Activated gamma-delta T cell treated with anti-CD3 and anti-CD28 coated beads, Interleukin-2, amount 50 U/mL, for 16 hours (primary cell): Measurements from ENCODE around the gene FDX1.
A peak's percentile ranks its signal among the peaks of the same experiment; 100 is the strongest.
"Not testable (repeated sequence)": the region's sequence is repeated elsewhere in the genome, so short reads cannot be mapped to it uniquely, and the experiment has no call there.

Experiments used
- DNase-seq: peaks from one replicate; pipeline ENCODE4 v3.0.0-alpha.2; 2020; ENCODE audit warnings: low read depth

Gene FDX1, protein sequence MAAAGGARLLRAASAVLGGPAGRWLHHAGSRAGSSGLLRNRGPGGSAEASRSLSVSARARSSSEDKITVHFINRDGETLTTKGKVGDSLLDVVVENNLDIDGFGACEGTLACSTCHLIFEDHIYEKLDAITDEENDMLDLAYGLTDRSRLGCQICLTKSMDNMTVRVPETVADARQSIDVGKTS

DNA sequence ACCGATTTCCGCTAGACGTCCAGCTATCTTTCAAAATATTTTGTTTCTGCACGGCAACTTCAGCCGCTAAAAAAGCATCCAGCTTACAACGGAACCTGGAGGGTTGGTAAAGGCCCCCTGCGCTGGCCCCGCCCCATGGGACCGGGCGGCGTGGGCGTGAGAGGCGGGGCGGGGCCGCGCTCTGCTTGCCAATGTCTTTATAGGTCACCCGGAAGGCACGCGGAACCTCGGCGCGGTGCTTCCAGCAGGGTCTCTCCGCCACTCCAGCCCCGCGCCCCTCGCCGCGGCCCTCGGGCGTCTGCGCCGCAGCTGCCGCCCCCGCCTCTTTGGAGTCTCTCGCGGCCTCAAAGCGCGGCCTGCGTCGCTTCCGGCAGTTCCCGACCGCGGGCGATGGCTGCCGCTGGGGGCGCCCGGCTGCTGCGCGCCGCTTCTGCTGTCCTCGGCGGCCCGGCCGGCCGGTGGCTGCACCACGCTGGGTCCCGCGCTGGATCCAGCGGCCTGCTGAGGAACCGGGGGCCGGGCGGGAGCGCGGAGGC, at the start of gene FDX1:
FDX1 (plus strand) TSS at position 218 of the 536 bp plus-strand sequence; CDS start at position 391, 173 bp downstream.
- DNase-seq, result peak; percentile 70

DNA sequence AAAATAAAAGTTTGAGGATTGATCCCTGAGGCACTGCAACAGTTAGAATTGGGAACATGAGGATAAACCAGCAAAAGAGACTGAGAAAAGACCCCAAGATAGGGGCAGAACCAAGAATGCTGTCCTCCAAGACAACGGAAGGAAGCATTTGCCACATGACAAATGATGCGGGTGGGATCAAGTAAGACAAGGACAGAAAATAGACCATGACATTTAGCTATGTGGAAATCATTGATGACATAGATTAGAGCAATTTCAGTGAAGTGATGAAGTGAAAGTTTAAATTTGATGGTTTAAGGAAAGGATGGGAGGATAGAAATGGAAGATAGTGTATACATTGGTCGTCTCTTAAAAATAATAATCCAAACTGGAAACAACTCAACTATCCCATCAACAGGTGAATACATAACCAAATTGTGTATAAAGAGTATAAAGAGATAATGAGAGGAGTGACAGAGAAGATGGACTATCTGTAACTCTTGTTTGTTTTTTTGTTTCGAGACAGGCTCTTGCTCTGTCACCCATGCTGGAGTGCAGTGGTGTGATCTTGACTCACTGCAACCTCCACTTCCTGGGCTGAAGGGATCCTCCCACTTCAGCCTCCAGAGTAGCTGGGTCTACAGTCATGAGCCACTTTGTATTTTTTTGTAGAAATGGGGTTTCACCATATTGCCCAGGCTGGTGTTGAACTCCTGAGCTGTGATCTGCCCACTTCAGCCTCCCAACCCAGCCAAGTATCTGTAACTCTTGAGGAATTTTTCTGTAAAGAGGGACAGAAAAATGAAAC, 48.7 kb upstream of the FDX1 start:
- DNase-seq, result no peak

DNA sequence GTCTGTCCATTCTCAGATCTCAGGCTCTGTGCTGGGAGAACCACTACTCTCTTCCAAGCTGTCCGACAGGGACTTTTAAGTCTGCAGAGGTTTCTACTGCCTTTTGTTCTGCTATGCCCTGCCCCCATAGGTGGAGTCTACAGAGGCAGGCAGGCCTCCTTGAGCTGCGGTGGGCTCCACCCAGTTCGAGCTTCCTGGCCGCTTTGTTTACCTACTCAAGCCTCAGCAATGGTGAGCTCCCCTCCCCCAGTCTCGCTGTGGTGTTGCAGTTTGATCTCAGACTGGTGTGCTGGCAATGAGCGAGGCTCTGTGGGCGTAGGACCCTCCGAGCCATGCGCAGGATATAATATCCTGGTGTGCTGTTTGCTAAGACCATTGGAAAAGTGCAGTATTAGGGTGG, 41.5 kb upstream of the FDX1 start:
- DNase-seq, result not testable (repeated sequence)

DNA sequence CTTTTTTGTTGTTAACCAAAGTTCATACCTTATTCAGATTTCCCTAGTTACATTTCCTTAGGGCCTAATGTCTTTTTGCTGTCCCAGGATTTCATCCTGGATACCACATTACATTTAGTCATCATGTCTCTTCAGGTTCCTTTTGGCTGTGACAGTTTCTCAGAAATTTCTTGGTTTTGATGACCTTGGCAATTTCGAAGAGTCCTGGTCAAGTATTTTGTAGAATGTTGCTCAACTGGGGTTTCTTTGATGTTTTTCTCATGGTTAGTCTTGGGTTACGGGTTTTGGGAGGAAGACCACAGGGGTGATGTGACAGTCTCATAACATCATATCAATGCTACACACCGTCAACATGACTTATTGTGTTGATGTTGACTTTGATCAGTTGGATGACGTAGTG, 39.8 kb upstream of the FDX1 start:
- DNase-seq, result no peak

DNA sequence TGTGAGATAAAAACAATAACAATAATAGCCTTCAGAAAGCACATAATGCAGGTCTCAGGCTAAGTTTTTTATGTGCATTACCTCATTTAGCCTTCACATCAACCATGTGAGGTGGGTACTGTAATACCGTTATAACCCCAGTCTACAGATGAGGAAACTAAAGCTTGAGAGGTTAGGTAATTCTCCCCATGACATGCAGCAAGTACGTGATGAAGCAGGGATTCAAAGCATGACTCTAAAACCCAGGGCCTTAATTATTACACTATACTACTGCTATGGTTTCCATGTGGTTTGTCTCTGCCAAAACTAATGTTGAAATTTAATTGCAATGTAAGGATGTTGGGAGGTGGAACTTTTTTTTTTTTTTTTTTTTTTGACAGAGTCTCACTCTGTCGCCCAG, 37.7 kb upstream of the FDX1 start:
- DNase-seq, result no peak

DNA sequence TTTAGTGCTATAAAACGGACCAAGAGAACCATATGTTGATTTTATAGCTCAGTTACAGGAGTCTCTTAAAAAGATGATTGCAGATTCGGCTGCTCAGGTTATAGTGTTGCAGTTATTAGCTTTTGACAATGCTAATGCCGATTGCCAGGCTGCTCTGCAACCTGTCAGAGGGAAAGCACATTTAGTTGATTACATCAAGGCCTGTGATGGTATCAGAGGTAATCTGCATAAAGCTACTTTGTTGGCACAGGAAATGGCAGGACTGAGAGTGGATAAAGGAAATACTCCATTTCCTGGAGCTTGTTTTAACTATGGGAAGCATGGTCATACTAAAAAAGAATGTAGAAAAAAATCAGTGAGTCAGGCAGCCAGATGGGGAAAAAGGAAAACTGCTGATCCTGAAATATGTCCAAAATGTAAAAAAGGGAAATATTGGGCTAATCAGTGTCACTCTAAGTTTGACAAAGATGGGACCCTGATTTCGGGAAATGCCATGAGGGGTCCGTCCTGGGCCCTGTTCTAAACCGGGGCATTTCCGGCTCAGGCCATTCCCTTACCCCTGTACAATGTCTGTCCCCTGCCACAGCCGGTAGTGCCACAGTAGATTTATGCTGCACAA, 32.0 kb upstream of the FDX1 start:
- not testable (repeated sequence) for DNase-seq

DNA sequence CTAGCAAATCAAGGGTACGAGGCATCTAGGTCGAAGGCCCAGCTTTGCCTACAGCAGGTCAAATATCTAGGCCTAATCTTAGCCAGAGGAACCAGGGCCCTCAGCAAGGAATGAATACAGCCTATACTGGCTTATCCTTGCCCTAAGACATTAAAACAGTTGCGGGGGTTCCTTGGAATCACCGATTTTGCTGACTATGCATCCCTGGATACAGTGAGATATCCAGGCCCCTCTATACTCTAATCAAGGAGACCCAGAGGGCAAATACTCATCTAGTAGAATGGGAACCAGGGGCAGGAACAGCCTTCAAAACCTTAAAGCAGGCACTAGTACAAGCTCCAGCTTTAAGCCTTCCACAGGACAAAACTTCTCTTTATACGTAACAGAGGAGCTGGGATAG, 26.2 kb upstream of the FDX1 start:
- DNase-seq, result not testable (repeated sequence)

DNA sequence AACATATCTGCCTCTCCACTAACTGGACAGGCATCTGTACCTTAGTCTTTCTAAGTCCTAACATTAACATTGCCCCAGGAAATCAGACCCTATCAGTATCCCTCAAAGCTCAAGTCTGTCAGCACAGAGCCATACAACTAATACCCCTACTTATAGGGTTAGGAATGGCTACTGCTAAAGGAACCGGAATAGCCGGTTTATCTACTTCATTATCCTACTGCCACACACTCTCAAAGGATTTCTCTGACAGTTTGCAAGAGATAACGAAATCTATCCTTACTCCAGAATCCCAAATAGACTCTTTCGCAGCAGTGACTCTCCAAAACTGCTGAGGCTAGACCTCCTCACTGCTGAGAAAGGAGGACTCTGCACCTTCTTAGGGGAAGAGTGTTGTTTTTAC, 24.1 kb upstream of the FDX1 start:
- DNase-seq, result not testable (repeated sequence)

DNA sequence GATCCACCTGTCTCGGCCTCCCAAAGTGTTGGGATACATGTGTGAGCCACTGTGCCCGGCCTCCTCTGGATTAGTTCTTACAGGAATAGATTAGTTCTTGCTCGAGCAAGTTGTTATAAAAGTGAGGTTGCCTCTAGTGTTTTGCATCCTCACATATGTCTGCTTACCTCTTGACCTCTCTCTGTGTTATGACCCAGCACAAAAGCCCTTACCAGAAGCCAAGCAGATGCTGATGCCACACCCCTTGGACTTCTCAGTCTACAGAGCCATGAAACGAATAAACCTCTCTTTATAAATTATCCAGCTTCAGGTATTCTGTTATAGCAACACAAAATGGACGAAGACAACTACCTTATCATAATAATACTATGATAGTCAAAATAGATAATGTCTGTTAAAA, 22.4 kb upstream of the FDX1 start:
- DNase-seq, result no peak

DNA sequence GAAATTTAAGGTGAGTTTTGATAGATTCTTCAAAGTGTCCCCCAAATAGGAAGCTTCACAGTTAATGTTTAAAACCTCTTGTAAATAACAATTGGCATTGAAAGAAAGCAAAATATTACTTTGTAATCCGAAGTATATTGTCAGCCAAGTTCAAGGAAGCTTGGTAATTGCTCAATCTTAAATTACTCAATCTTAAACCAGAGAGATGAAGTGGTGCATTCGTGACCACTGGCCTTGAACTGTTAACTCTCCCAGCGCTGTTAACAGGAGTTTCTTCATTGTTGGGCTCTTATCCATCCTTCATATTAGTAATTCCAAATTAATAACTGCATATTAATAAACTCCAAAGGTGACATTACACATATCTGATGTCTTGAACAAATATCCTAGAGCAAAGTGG, 20.6 kb upstream of the FDX1 start:
- DNase-seq, result no peak

DNA sequence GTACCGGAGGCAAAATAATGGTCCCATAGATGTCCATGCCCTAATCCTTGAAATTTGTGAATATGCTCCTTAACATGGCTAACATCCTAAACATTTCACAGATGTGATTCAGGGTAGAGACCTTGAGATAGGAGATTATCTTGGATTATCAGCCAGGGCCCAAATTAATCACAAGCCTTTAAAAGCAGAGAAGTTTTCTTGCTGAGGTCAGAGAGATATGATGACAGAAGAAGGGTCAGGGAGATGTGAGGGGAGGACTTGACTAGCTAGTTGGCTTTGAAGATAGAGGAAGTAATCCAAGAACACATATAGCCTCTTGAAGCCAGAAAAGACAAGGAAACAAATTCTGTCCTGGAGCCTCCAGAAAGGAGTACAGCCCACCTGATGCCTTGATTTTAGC, 19.1 kb upstream of the FDX1 start:
- DNase-seq, result no peak

DNA sequence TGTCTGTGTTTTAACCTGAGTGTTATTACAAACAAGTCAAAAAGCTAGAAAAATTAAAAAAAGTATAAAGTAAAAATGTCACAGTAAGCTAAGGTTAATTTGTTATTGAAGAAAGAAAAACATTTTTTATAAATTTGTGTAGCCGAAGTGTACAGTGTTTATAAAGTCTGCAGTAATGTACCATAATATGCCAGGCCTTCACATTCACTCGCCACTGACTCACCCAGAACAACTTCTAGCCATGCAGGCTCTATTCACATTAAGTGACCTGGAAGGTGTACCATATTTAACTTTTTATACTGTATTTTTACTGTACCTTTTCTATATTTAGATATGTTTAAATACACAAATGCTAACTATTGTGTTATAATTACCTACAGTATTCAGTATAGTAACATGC, 14.7 kb upstream of the FDX1 start:
- no peak for DNase-seq

DNA sequence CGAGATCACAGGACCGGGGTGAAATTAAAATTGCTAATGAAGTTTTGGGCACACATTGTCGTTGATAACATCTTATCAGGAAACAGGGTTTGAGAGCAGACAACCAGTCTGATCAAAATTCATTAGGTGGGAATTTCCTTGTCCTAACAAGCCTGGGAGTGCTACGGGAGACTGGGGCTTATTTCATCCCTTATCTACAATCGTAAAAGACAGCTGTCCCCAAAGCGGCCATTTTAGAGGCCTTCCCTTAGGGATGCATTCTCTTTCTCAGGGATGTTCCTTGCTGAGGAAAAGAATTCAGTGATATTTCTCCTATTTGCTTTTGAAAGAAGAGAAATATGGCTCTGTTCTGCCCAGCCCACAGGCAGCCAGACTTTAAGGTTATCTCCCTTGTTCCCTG, 8.1 kb upstream of the FDX1 start:
- DNase-seq, result not testable (repeated sequence)

DNA sequence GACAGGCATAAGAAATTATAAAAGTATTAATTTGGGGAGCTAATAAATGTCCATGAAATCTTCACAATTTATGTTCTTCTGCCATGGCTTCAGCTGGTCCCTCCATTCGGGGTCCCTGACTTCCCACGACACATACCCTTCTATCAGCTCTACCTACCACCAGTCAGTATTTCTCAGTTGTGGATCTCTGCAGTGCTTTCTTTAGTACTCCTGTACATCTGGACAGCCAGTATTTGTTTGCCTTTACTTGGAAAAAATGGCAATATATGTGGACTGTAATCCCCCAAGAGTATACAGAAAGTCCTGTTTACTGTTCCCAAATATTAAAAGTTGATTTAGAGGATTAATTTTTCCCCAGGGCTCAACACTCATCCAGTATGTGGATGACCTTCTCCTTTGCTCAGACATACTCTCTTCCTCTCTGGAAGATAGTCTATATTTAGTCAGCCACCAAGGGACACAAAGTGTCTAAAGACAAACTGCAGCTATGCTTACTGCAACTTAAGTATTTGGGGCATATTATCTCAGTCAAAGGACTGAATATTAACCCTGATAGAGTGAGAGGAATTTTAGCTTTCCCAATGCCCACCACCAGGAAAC, 7.3 kb upstream of the FDX1 start:
- no peak for DNase-seq

DNA sequence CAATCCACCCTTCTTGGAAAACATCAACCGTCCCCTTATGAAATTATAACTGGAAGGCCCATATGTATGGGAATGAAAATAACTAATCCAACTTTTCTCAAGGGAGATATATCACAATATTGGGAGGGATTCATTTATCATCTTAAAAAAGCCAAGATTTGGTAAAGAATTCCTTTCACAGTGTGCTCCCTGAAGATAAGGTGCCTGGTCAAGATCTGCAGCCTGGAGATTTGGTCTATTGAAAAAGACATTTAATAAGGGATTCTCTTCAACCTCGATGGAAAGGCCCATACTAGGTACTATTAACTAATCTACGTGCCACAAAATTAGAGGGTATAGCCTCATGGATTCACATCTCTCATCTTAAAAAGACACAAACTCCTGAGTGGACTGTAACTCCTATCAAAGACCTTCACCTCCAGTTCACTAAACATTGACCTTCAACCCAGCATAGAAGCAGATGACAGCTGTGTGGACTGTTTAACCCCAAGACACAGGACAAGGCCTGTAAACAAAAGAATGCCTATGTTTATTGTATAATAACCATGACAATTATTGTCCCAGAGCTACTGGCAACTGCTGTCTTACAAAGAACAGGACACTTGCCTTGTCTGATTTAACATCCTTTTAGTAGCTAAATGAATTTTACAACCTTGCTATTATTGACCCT, 4.8 kb upstream of the FDX1 start:
- DNase-seq, result no peak

DNA sequence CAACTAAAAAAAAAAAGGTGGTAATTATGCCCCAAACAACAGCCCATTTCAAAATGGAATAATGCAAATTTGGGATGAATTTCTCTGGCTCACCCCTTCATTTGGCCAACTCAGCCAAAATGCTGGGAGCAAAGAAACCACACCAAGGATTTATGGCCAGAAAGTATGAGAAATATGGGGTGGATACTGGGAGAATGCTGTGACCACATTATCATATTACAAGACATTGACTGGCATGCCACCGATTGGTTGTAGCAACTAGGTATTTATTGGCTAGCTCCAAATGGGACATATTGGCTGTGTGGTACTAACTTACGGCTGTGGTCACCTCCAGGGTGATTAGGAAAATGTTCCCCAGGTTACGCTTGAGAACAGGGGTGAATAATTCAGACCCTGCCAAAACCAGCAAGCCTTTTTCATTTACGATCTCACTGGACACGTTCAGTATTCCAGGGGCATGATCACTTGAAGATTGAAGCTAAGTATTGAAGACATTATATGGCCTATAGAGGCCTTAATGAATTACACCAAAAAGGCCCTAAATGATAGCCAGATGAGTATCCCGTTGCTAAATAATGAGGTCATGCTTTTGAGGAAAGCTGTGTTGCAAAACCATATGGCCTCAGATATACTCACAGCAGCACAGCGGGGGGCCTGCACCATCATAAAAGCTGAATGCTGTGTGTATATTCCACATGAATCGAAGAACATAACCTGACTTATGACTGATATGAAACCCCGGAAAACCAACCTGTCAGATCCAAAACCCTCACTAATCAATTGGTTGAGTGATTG, 3.8 kb upstream of the FDX1 start:
- DNase-seq, result no peak

DNA sequence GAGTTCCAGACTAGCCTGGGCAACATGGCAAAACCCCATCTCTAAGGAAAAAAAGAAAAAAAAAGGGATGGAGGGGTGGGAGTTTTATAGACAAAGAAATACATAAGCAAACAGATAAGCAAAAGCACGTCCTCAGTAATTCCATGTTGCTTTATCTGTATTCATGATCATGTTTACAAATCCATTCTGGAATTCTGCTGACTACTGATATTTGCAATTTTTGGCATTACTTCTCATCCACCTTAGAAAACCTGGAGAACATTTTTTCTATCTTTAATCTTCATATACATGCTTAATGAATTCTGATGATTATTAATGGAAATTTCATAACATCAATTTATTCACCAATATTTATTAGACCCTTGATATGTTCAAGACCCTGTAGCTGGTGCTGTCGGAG, 1.7 kb upstream of the FDX1 start:
- no peak for DNase-seq

DNA sequence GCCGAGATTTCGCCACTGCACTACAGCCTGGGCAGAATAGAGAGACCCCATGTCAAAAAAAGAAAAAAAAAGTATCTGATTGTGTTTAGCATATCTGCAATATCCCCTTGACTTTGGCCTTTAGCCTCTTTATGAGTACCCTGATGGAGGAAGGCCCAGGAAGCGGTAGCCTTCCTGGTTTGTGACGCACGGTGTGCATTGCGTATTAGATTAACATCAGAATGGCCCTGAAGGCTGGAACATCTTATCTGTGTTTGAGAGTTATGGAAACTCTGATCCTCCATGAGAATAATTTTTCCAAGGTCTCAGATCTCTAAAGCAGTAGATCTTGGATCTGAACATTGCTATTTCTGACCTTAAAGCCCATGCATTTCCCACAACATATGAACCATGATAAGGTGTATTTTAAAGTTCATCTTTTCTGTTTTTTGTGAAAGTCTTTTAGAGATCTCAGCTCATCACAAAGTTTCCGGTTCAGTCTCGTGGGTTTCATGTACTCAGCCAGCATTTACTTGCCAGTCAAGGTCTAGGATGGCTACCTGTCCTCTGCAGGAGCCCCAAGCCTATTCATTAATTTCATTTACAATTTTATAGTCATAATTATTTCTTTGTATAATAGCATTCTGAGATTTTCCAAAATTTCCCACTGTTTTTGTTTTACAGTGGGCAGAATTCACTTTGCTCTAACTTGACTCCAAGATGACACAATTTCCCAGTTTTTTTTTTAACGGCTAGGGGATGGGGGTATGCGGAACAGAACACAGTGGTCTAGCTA, 605 bp upstream of the FDX1 start:
- no peak for DNase-seq

DNA sequence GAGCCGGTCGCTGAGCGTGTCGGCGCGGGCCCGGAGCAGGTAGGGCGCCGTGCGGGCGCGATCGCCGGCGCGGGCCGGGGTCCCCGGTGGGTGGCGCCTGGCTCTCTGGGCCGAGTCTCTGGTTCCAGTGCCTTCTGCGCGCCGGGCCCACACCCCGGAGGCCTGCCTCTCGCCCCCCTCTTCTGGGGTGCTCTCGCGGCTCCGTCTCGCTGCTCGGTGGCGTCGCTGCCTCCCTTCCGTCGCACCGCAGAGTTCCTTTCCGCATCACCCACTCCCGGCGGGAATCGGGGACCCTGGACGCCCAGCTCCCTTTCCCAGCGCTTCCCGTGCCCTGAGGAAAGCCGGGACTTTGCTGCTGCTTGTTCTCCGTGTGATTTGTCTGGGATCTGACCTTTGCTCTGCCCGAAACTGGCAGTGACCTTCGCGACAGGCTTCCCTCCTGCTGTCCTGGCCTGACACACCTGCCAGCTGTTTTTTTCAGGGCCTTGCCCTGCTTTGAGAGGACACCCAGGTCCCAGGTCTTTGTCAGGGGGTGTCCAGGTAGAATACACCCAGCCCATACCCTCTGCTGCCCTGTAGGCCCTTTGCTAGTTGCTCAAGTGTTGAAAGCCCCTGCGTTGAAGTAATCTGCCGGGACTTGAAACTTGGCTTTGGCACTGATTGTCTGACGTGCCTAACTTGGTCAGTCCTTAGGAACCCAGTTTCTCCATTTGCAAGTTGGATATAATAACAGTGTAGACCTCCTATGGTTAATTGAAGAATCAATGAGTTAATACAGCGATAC, 711 bp downstream of the FDX1 start:
- DNase-seq, result peak; percentile 31
